Raji (cell line): ENCODE measurements around the gene ERV3-1.

Experiments used
- POLR2A ChIP-seq: IDR thresholded peaks from 2 replicates; pipeline ENCODE4 v1.6.1; 2011; ENCODE audit warnings: low read depth, low read length, control low read depth; ENCODE audit not compliant: insufficient read depth

ERV3-1 gene

DNA sequence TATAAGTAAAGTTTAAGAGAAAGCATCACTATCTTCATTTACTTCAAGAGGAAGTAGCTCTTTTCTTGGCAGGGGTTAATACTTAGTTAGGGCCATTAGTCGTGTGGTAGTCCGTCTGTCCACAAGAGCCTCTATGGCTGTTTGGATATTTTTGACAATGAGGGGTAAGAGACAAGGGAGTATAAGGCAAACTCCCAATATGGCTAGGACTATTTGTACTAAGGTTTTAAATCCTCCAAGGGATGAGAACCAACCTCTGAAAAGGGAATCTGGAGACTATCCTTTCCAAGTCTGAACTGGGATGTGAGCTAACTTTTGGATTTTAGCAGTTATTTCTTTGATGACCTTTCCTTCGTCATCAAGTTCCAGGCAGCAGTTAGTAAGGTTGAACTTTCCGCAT, 15.6 kb downstream of the ERV3-1 start, which contains the start of gene ZNF117:
Gene ZNF117, minus strand, starts transcription at position 101 of the 400 bp plus-strand sequence.
- TF ChIP-seq POLR2A: no peak

DNA sequence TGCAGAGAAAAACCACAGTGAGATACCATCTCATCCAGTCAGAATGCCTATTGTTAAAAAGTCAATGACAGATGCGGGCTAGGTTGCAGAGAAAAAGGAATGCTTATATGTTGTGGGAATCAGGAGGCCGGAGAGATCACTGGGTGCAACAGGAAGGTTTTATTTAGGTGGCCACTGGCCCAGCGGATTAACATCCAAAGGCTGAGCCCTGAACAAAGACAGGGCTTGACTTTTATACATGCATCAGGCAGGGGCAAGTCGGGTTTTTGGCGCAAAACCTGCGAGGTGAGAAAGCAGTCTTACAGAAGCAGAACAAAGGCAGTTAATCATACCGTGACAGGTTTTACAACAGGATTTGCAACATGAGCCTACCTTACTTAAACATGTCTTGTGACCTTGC, 16.3 kb downstream of the ERV3-1 start:
- TF ChIP-seq POLR2A: no peak

- TF ChIP-seq POLR2A: no peak
Measured at GRCh38 chr7:64978497-64979203, 27.8 kb downstream of the ERV3-1 start.

- no peak for TF ChIP-seq POLR2A
Measured at GRCh38 chr7:64965594-64965993, 40.9 kb downstream of the ERV3-1 start.

DNA sequence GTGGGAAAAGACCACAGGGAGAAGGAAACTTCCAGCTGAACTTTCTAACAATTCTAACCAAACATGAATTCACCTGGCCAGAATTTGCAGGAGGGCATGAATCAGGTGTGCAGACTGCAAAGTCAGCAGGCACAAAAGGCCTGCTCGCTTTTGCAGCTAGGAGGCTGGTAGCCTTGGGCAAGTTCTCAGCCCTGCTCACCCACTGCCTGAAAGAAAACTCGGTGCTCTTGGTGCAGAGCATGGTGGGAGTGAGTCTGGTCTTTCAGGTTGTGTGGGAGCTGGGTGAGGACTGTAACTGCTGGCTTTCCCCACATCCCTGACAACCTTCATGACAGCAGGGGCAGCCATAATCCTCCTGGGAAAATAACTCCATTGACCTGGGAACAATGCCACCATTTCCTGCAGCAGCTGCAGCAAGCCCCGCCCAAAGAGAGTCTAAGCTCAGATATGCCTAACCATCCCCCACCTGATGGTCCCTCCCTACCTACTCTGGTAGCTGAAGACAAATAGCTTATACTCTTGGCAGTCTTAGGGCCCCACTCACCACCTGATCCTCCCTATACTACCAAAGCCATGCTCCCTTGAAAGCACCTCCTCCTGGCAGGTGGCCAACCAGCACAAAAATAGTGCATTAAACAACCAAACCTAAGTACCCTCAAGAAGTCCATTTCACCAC, 47.3 kb downstream of the ERV3-1 start:
- no peak for TF ChIP-seq POLR2A

- TF ChIP-seq POLR2A: no peak
Measured at GRCh38 chr7:64951250-64951848, 55.1 kb downstream of the ERV3-1 start.

DNA sequence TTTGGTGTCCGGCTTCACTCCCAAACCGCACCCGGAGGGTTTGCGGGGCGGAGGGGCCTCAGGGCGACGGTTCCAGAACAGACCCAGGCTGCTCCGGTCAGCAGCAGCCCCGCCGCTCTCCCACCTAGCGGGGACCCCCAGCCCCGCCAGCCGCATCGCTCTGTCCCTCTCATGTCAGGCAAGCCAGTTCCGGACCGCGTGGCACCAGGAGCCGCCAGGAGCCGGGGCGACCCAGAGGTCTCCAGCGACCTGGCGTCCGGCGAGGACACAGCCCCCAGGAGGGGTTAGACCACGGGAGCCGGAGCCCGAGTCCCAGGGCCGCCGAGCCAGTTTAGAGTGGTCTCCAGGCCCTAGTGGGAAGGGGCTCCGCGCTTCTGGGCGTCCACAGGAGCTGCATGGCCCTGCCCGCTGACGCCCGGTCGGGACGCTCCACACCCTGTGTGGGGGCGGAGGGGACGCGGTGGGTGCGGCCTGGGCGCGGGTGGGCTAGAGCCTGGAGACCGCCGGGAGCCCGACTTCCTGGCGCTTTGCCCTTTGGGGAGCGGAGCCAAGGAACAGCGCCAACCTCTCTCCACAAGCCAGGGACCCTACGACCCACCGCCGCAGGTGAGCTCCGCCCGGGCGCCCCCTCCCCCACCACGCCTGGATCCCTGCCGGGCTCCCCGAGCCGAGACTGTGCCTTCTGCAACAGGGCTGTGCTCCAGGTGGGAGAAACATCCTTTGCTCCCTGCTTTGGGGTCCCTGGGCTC, 59.1 kb downstream of the ERV3-1 start:
- no peak for TF ChIP-seq POLR2A

DNA sequence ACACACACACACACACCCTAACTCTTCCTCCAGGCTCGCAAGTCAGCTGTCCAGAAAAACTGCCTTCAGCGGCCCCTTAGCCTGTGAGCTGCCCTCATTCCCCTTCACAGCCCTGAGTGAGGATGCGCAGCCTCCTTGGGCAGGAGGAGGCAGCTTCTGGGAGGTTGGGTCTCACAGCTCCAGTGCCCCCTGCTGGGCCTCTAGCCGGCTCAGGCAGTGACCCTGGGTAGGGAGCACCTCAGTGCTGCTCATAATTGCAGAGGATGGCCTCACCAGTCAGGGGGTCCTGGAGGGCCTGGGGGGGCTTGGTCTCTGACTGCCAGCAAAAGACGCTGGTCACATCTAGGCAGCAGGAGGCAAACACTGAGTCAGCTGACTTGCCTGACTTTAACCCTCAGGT, 59.7 kb downstream of the ERV3-1 start:
- TF ChIP-seq POLR2A: no peak

DNA sequence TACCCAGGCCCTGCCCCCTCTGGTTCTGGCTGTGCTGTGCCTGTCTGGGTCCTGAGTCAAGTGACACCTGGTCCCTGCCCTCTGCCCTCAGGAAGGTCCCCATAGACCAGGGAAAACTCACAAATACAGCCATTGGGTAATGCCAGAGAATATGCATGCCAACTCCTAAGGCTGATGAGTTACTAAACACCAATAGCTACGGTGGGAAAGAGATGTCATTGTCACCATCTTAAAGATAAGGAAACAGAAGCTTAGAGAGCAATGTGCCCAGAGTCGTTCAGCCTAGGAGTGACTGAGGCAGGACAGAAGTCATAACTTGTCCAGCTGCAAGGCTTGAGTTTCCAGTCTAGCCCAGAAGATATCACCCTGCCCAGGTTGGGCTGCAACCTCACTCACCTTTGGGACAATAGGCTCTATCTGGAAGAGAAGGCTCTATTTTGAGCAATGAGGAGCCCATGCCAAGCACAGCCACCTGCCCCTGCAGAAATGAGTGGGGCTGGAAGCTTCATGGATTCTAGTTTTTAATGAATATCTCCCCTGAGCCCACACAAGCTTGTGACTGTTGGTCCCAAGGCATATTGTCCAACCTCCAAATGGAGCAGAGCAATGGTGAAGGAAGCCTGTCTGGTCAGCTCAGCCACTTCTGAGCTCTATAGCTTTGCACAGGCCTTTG, 60.8 kb downstream of the ERV3-1 start:
- no peak for TF ChIP-seq POLR2A
